IMR-90 (cell line): ENCODE results near the gene AWAT2. TPM values are rescaled to one million over a fixed set of nuclear protein-coding genes. Genes with fewer than 3 reads are reported as not detected.

ENCODE experiments used
- ATAC-seq: fragments of 200-7000 bp; cut with Tn5 transposase; 2 replicates; pipeline ENCODE4 v1.9.1; 2020; ENCODE audit warnings: low read depth, mild to moderate bottlenecking, moderate library complexity
- BruUV-seq: library from RNA; stranded (reverse); fragments of 400-500 nt; replicated peaks from 2 replicates; lab custom pipeline; 2021; lab: Mats Ljungman, UMichigan
- CTCF ChIA-PET: fragments of 300-600 bp; formaldehyde crosslinking; extraction: SDS; loops from one replicate; lab custom pipeline; 2021; ENCODE audit warnings: antibody characterized with exemption; lab: Yijun Ruan, JAX
- POLR2A ChIA-PET: fragments of 300-600 bp; sonication (Branson Sonifier 250); formaldehyde crosslinking; loops from one replicate; lab custom pipeline; 2022; ENCODE audit warnings: antibody characterized with exemption; ENCODE audit not compliant: unreplicated experiment; lab: Charles Lee
- DNase-seq: peaks from one replicate; pipeline ENCODE4 v3.0.0; 2013
- H2AFZ ChIP-seq: replicated peaks from 2 replicates; pipeline ENCODE3; 2013; ENCODE audit warnings: low read length, mild to moderate bottlenecking; ENCODE audit not compliant: poor library complexity
- H2AK5ac ChIP-seq: 2 replicates; pipeline ENCODE4 v1.6.1; 2013; ENCODE audit warnings: low read depth, low read length, inconsistent platforms
- H2AK9ac ChIP-seq: replicated peaks from 2 replicates; pipeline ENCODE3; 2013; ENCODE audit warnings: mild to moderate bottlenecking, low read depth, low read length, moderate library complexity; ENCODE audit not compliant: poor library complexity
- H2BK120ac ChIP-seq: 2 replicates; pipeline ENCODE4 v1.6.1; 2013; ENCODE audit warnings: low read depth, low read length, inconsistent platforms
- H2BK15ac ChIP-seq: 3 replicates; pipeline ENCODE4 v1.6.1; 2013; ENCODE audit warnings: low read depth, low read length, inconsistent platforms
- H2BK20ac ChIP-seq: 2 replicates; pipeline ENCODE4 v1.6.1; 2013; ENCODE audit warnings: low read depth, mild to moderate bottlenecking, inconsistent platforms, low read length, moderate library complexity
- H2BK5ac ChIP-seq: 2 replicates; pipeline ENCODE4 v1.6.1; 2013; ENCODE audit warnings: mild to moderate bottlenecking, low read depth, low read length, inconsistent platforms; ENCODE audit not compliant: poor library complexity, severe bottlenecking
- H3K14ac ChIP-seq: replicated peaks from 2 replicates; pipeline ENCODE4 v1.6.1; 2013; ENCODE audit warnings: low read depth, low read length, inconsistent platforms
- H3K18ac ChIP-seq: 2 replicates; pipeline ENCODE4 v1.6.1; 2013; ENCODE audit warnings: low read depth, low read length, control low read depth
- H3K23ac ChIP-seq: 2 replicates; pipeline ENCODE4 v1.6.1; 2013; ENCODE audit warnings: low read depth, low read length, inconsistent platforms
- H3K27ac ChIP-seq: 2 replicates; pipeline ENCODE4 v1.5.1; 2013; ENCODE audit warnings: mild to moderate bottlenecking, control low read depth, low read length; ENCODE audit not compliant: insufficient read depth
- H3K27me3 ChIP-seq: 2 replicates; pipeline ENCODE4 v1.6.1; 2013; ENCODE audit warnings: low read length; ENCODE audit not compliant: control insufficient read depth, insufficient read depth
- H3K36me3 ChIP-seq: 2 replicates; pipeline ENCODE4 v1.6.1; 2013; ENCODE audit warnings: low read length, mixed read lengths; ENCODE audit not compliant: control insufficient read depth, insufficient read depth
- H3K4ac ChIP-seq: 2 replicates; pipeline ENCODE4 v1.6.1; 2013; ENCODE audit warnings: low read depth, low read length, inconsistent platforms
- H3K4me1 ChIP-seq: 2 replicates; pipeline ENCODE4 v1.6.1; 2013; ENCODE audit warnings: low read length, mixed read lengths; ENCODE audit not compliant: control insufficient read depth, insufficient read depth
- H3K4me2 ChIP-seq: 2 replicates; pipeline ENCODE4 v1.6.1; 2013; ENCODE audit warnings: low read depth, mild to moderate bottlenecking, control low read depth, low read length, moderate library complexity
- H3K4me3 ChIP-seq: 2 replicates; pipeline ENCODE4 v1.5.1; 2013; ENCODE audit warnings: low read depth, mild to moderate bottlenecking, control low read depth, low read length, moderate library complexity; ENCODE audit not compliant: insufficient read depth
- H3K56ac ChIP-seq: 2 replicates; pipeline ENCODE4 v1.6.1; 2013; ENCODE audit warnings: low read length, inconsistent platforms; ENCODE audit not compliant: insufficient read depth; ENCODE audit errors: extremely low read depth
- H3K79me1 ChIP-seq, 2 experiments: 2 replicates each; pipeline ENCODE4 v1.6.1; 2013; ENCODE audit warnings: low read length in 2 of 2, inconsistent platforms in 1 of 2, low read depth in 1 of 2
- H3K9ac ChIP-seq: 2 replicates; pipeline ENCODE4 v1.6.1; 2013; ENCODE audit warnings: low read depth, low read length, control low read depth
- H3K9me1 ChIP-seq: 2 replicates; pipeline ENCODE4 v1.6.1; 2013; ENCODE audit warnings: low read length, inconsistent platforms; ENCODE audit not compliant: insufficient read depth
- H3K9me3 ChIP-seq: 2 replicates; pipeline ENCODE4 v1.6.1; 2013; ENCODE audit warnings: low read length; ENCODE audit not compliant: control insufficient read depth, insufficient read depth
- H4K20me1 ChIP-seq: 2 replicates; pipeline ENCODE4 v1.6.1; 2013; ENCODE audit warnings: low read length, inconsistent platforms; ENCODE audit not compliant: insufficient read depth
- H4K5ac ChIP-seq: 2 replicates; pipeline ENCODE4 v1.6.1; 2013; ENCODE audit warnings: mild to moderate bottlenecking, low read depth, low read length, control low read depth
- H4K8ac ChIP-seq, 2 experiments: 2 replicates each; pipeline ENCODE4 v1.6.1; 2013; ENCODE audit warnings: low read depth in 2 of 2, low read length in 2 of 2, control low read depth in 1 of 2, inconsistent platforms in 1 of 2
- H4K91ac ChIP-seq: 2 replicates; pipeline ENCODE4 v1.6.1; 2013; ENCODE audit warnings: low read depth, low read length, inconsistent platforms; ENCODE audit not compliant: insufficient read depth
- MAFK ChIP-seq: IDR thresholded peaks from 2 replicates; pipeline ENCODE4 v1.6.1; 2012; ENCODE audit warnings: low read depth, low read length, improper control_type of control experiment
- NFE2L2 ChIP-seq: fragments of 150-350 bp; IDR thresholded peaks from 2 replicates; pipeline ENCODE4 v1.6.1; 2016; ENCODE audit warnings: low read depth, mild to moderate bottlenecking, low read length
- POLR2A ChIP-seq: IDR thresholded peaks from 2 replicates; pipeline ENCODE4 v1.6.1; 2012; ENCODE audit warnings: mild to moderate bottlenecking, low read depth, low read length
- WGBS, 2 experiments: methylation state at CpG; one replicate each; pipeline versions ENCODE4 v1.1.5 to v1.1.7; 2013; ENCODE audit warnings: missing lambda C conversion rate in 2 of 2; ENCODE audit not compliant: insufficient read length in 1 of 2; ENCODE audit errors: extremely low coverage in 2 of 2; 5-methylcytosine and 5-hydroxymethylcytosine counted together
- dilution Hi-C: fragments of 300-500 bp; cut with HindIII; formaldehyde crosslinking; loops from one replicate; pipeline ENCODE4 v1.14.3; 2018; ENCODE audit warnings: low sequenced_read_pairs; ENCODE audit not compliant: unreplicated experiment
- in situ Hi-C: fragments of 300-500 bp; cut with MboI; formaldehyde crosslinking; loops from 3 replicates; pipeline ENCODE4 v1.14.3; 2019; ENCODE audit warnings: low sequenced_read_pairs, inconsistent platforms, mixed read lengths
- intact Hi-C: fragments of 100-400 bp; cut with micrococcal nuclease; formaldehyde crosslinking; loops from 2 replicates; pipeline ENCODE4 v1.10.0; 2022
- polyA plus RNA-seq, 3 experiments: library from polyadenylated mRNA; depleted of rRNA; stranded (reverse); fragments of >200 nt; gene quantifications; 2 replicates each; pipeline ENCODE4 v1.2.3, GENCODE V29; 2012; ENCODE audit warnings: low replicate concordance in 1 of 3
- total RNA-seq: library from RNA; depleted of rRNA; stranded (reverse); fragments of >200 nt; gene quantifications from 2 replicates; pipeline ENCODE4 v1.2.3, GENCODE V29; 2012

AWAT2 gene
- total and polyA plus RNA-seq, 2 of the 4 experiments (the other 2 are of a cell fraction) = under 0.01 TPM; not detected in 1

DNA sequence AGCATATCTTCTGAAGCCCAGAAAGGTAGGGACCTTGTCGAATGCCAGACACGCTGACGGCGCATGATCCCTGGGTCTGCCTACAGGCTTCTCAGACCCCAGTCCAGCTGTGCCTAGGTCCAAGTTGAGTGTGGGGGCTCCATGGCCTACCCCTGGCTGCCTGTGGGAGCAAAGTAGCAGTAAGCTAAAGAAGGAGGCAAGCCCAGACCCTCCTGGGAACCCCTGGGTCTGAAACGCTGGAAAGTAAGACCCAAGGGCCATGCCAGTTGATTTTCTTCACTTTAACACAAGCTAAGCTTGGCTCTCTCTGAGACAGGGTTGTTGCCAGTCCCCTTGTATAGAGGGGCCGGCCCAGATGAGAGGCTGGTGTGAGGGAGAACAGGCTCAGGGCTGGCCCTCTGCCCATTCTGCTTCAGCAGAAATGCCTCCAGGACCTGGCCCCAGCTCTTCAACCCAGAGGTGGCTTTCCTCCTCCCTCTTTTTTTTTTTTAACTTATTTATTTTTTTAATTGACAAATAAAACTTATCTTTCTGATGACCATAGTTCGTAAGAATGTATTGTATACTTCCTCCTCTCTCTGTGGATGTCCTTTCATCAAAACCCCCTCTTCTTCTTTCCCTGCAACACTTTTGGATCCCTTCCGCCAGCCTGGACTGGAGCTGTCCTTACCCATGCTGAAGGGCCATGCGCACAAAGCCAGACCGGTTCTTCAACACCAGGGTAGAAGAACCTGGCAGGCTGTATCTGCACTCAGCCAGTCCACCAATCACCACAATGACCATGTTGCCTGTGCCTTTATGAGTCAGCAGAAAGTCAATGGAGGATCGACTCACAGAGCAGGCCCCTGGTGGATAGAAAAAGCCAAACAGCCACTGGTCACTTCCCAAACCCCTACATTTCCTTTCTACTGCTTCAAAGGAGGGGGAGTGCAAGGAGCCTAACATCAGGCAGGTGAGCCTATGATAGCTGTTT, 7.1 kb downstream of the AWAT2 start:
- Histone ChIP-seq H2BK120ac (no peak overlapping the region), H3K79me1 (no peaks in the 10 kb centered on the region), H4K8ac (no peak overlapping the region), H3K9me3 (no peaks in the 10 kb centered on the region), H3K9ac (no peak overlapping the region), H3K4me2 (no peak overlapping the region), H2BK5ac (no peak overlapping the region), H3K18ac (no peak overlapping the region), H2AK9ac (no peak overlapping the region), H3K4me3 (no peak overlapping the region), H4K91ac (no peak overlapping the region), H3K9me1 (no peaks in the 10 kb centered on the region), H3K4me1 (peaks cover 2% of the 10 kb centered on the region; the same call in 1 of the 2 replicates), H4K20me1 (no peaks in the 10 kb centered on the region), H3K27me3 (peaks cover 12% of the 10 kb centered on the region), H3K14ac (no peak overlapping the region), H2BK15ac (no peak overlapping the region), H3K36me3 (no peaks in the 10 kb centered on the region), H3K23ac (no peak overlapping the region), H3K27ac (no peak overlapping the region), H4K5ac (no peak overlapping the region), H2AK5ac (no peak overlapping the region), H2BK20ac (no peak overlapping the region), H3K4ac (no peak overlapping the region), H3K56ac (no peak overlapping the region), H2AFZ (no peak overlapping the region)
- ATAC-seq = peak; percentile 27; the same call in 1 of the 2 replicates
- in situ Hi-C loops = no loop called here
- intact Hi-C loops = no loop called here
- CTCF ChIA-PET = interaction anchor here (1.0 to 1.2 kb wide), 2 partner anchors 12 to 55 kb away, joined by 3 read pairs; no protein-coding TSS in a partner anchor
- DNase-seq = peak; percentile 42
- TF ChIP-seq MAFK = peak; percentile 34; the same call in 1 of the 2 replicates
- TF ChIP-seq NFE2L2 = 0 out of 2 replicates have a peak, but pooled peaks have one; percentile 22
- no peak for TF ChIP-seq POLR2A
- dilution Hi-C loops = no loop called here
- BruUV-seq = no TSS peak
- POLR2A ChIA-PET = no interaction called here
- no CpG with 5 or more reads among the region's 11 CpGs for WGBS, 2 experiments
